ENCODE data around the gene PLCXD3.

The PLCXD3 gene

DNA sequence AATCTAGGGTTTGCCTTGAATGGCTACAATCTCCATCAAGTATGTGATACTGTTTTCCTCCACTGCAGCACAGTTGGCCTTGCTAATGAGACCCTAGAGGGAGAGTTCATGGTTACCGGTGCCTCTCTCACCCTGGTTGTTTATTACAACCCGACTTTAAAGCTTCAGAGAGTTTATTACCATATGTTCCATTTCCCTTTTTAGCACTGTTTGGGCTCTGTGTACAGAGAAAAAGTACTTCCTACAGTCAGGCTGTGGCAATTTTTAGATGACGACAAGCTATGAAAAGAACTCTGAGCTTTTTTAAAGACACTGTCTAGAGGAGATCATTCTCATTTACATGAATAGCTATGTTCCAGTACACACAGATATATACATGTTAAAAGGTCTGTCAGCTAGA is 48.8 kb upstream of the PLCXD3 start:
- H3K9me3 ChIP-seq (ENCODE audit: control insufficient read depth, insufficient read depth, low read depth, low read length) = no peaks in the 10 kb centered on the region
- H3K4me1 ChIP-seq (ENCODE audit: control insufficient read depth, insufficient read depth, low read length) = no peaks in the 10 kb centered on the region
- ChIA-PET CTCF (interaction anchor here (0.6 kb wide), 1 partner anchor 1501 kb away, joined by 3 read pairs; no protein-coding TSS in a partner anchor), POLR2A (no interaction called here)
- no peak overlapping the region for H3K4me3 ChIP-seq (ENCODE audit: low read depth, low read length)
- no peaks in the 10 kb centered on the region for H3K36me3 ChIP-seq (ENCODE audit: control insufficient read depth in 2 of 2, insufficient read depth in 1 of 2, low read length in 2 of 2)
- no peak overlapping the region for H3K27ac ChIP-seq (ENCODE audit: extremely low read depth, low read depth, low read length)
- TF ChIP-seq ZNF266 (tag by site-specific recombination; IDR thresholded peaks at IDR 0.05; ENCODE audit: low read depth) = no peak
- TF ChIP-seq KLF10 (tag by site-specific recombination; IDR thresholded peaks at IDR 0.05) = no peak
- TF ChIP-seq ZNF248 (tag by site-specific recombination; IDR thresholded peaks at IDR 0.05) = no peak
- TF ChIP-seq HOXC10 (CRISPR knock-in tag; IDR thresholded peaks at IDR 0.05) = no peak
- no peak for TF ChIP-seq GLI4 (tag by site-specific recombination; IDR thresholded peaks at IDR 0.05)
- no peak for TF ChIP-seq ZNF768 (tag by site-specific recombination; IDR thresholded peaks at IDR 0.05)
- no peak for TF ChIP-seq ZNF707 (tag by site-specific recombination; IDR thresholded peaks at IDR 0.05)

DNA sequence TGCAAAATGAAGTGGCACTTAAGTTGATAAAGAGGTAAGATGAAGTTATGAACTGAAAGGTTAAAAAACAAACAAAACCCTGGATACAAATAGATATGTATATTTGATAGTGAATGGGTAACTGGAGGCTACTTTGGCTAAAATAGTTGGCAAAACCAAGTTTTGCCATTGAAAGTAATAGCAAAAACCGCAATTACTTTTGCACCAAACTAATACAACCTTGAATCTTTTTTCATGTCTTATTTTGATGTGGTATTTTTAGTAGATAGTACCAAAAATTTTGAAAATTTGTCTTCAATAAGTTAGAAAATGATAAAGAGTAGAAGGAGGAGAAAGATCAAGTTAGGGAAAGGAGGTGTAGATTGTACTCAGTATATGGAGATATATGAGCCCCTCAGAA is 47.9 kb upstream of the PLCXD3 start:
- H3K36me3 ChIP-seq (ENCODE audit: control insufficient read depth in 2 of 2, insufficient read depth in 1 of 2, low read length in 2 of 2) = no peaks in the 10 kb centered on the region
- CTCF ChIA-PET = no interaction called here
- no peaks in the 10 kb centered on the region for H3K4me1 ChIP-seq (ENCODE audit: control insufficient read depth, insufficient read depth, low read length)
- POLR2A ChIA-PET = no interaction called here
- no peak overlapping the region for H3K27ac ChIP-seq (ENCODE audit: extremely low read depth, low read depth, low read length)
- H3K9me3 ChIP-seq (ENCODE audit: control insufficient read depth, insufficient read depth, low read depth, low read length) = no peaks in the 10 kb centered on the region
- H3K4me3 ChIP-seq (ENCODE audit: low read depth, low read length) = no peak overlapping the region
- TF ChIP-seq ZFP37 (tag by site-specific recombination; IDR thresholded peaks at IDR 0.05) = no peak
- TF ChIP-seq ZNF626 (tag by site-specific recombination; IDR thresholded peaks at IDR 0.05) = no peak
- TF ChIP-seq ZNF292 (tag by site-specific recombination; IDR thresholded peaks at IDR 0.05; ENCODE audit: borderline replicate concordance, low read depth) = no peak
- TF ChIP-seq, protein P1, sequence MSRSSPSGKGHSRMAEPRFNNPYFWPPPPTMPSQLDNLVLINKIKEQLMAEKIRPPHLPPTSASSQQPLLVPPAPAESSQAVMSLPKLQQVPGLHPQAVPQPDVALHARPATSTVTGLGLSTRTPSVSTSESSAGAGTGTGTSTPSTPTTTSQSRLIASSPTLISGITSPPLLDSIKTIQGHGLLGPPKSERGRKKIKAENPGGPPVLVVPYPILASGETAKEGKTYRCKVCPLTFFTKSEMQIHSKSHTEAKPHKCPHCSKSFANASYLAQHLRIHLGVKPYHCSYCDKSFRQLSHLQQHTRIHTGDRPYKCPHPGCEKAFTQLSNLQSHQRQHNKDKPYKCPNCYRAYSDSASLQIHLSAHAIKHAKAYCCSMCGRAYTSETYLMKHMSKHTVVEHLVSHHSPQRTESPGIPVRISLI (tag by site-specific recombination; IDR thresholded peaks at IDR 0.05) = no peak
- no peak for TF ChIP-seq WT1 (tag by site-specific recombination; IDR thresholded peaks at IDR 0.05)
- TF ChIP-seq ZNF248 (tag by site-specific recombination; IDR thresholded peaks at IDR 0.05) = no peak
- no peak for TF ChIP-seq ZBTB7A (tag by site-specific recombination; IDR thresholded peaks at IDR 0.05; ENCODE audit: low read depth)
- TF ChIP-seq, protein P2, sequence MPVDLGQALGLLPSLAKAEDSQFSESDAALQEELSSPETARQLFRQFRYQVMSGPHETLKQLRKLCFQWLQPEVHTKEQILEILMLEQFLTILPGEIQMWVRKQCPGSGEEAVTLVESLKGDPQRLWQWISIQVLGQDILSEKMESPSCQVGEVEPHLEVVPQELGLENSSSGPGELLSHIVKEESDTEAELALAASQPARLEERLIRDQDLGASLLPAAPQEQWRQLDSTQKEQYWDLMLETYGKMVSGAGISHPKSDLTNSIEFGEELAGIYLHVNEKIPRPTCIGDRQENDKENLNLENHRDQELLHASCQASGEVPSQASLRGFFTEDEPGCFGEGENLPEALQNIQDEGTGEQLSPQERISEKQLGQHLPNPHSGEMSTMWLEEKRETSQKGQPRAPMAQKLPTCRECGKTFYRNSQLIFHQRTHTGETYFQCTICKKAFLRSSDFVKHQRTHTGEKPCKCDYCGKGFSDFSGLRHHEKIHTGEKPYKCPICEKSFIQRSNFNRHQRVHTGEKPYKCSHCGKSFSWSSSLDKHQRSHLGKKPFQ (tag by site-specific recombination; IDR thresholded peaks at IDR 0.05) = no peak
- TF ChIP-seq, protein P3, sequence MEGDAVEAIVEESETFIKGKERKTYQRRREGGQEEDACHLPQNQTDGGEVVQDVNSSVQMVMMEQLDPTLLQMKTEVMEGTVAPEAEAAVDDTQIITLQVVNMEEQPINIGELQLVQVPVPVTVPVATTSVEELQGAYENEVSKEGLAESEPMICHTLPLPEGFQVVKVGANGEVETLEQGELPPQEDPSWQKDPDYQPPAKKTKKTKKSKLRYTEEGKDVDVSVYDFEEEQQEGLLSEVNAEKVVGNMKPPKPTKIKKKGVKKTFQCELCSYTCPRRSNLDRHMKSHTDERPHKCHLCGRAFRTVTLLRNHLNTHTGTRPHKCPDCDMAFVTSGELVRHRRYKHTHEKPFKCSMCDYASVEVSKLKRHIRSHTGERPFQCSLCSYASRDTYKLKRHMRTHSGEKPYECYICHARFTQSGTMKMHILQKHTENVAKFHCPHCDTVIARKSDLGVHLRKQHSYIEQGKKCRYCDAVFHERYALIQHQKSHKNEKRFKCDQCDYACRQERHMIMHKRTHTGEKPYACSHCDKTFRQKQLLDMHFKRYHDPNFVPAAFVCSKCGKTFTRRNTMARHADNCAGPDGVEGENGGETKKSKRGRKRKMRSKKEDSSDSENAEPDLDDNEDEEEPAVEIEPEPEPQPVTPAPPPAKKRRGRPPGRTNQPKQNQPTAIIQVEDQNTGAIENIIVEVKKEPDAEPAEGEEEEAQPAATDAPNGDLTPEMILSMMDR (tag by site-specific recombination; IDR thresholded peaks at IDR 0.05) = no peak
- no peak for TF ChIP-seq ZNF239 (tag by site-specific recombination; IDR thresholded peaks at IDR 0.05)
- no peak for TF ChIP-seq ZBTB48 (tag by site-specific recombination; IDR thresholded peaks at IDR 0.05)
- TF ChIP-seq ZNF37A (tag by site-specific recombination; IDR thresholded peaks at IDR 0.05) = no peak
- TF ChIP-seq, protein P4, sequence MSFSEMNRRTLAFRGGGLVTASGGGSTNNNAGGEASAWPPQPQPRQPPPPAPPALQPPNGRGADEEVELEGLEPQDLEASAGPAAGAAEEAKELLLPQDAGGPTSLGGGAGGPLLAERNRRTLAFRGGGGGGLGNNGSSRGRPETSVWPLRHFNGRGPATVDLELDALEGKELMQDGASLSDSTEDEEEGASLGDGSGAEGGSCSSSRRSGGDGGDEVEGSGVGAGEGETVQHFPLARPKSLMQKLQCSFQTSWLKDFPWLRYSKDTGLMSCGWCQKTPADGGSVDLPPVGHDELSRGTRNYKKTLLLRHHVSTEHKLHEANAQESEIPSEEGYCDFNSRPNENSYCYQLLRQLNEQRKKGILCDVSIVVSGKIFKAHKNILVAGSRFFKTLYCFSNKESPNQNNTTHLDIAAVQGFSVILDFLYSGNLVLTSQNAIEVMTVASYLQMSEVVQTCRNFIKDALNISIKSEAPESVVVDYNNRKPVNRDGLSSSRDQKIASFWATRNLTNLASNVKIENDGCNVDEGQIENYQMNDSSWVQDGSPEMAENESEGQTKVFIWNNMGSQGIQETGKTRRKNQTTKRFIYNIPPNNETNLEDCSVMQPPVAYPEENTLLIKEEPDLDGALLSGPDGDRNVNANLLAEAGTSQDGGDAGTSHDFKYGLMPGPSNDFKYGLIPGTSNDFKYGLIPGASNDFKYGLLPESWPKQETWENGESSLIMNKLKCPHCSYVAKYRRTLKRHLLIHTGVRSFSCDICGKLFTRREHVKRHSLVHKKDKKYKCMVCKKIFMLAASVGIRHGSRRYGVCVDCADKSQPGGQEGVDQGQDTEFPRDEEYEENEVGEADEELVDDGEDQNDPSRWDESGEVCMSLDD (tag by site-specific recombination; IDR thresholded peaks at IDR 0.05) = no peak
- TF ChIP-seq, protein P5, sequence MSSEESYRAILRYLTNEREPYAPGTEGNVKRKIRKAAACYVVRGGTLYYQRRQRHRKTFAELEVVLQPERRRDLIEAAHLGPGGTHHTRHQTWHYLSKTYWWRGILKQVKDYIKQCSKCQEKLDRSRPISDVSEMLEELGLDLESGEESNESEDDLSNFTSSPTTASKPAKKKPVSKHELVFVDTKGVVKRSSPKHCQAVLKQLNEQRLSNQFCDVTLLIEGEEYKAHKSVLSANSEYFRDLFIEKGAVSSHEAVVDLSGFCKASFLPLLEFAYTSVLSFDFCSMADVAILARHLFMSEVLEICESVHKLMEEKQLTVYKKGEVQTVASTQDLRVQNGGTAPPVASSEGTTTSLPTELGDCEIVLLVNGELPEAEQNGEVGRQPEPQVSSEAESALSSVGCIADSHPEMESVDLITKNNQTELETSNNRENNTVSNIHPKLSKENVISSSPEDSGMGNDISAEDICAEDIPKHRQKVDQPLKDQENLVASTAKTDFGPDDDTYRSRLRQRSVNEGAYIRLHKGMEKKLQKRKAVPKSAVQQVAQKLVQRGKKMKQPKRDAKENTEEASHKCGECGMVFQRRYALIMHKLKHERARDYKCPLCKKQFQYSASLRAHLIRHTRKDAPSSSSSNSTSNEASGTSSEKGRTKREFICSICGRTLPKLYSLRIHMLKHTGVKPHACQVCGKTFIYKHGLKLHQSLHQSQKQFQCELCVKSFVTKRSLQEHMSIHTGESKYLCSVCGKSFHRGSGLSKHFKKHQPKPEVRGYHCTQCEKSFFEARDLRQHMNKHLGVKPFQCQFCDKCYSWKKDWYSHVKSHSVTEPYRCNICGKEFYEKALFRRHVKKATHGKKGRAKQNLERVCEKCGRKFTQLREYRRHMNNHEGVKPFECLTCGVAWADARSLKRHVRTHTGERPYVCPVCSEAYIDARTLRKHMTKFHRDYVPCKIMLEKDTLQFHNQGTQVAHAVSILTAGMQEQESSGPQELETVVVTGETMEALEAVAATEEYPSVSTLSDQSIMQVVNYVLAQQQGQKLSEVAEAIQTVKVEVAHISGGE (tag by site-specific recombination; conservative IDR thresholded peaks at IDR 0.05; ENCODE audit: low read depth) = no peak
- no peak for TF ChIP-seq ZNF621 (tag by site-specific recombination; IDR thresholded peaks at IDR 0.05)
- no peak for TF ChIP-seq ZNF677 (tag by site-specific recombination; IDR thresholded peaks at IDR 0.05)
- no peak for TF ChIP-seq ZNF169 (tag by site-specific recombination; IDR thresholded peaks at IDR 0.05)
- TF ChIP-seq BCL11B (tag by site-specific recombination; IDR thresholded peaks at IDR 0.05; ENCODE audit: low read depth) = no peak

Measured in HEK293 (cell line).